Cortex of kidney (tissue), 1 donor: ENCODE results near the gene ATG101.

Experiments used
- DNase-seq: peaks from one replicate; lab custom pipeline; 2025; lab: John Stamatoyannopoulos, UW

The ATG101 gene

DNA sequence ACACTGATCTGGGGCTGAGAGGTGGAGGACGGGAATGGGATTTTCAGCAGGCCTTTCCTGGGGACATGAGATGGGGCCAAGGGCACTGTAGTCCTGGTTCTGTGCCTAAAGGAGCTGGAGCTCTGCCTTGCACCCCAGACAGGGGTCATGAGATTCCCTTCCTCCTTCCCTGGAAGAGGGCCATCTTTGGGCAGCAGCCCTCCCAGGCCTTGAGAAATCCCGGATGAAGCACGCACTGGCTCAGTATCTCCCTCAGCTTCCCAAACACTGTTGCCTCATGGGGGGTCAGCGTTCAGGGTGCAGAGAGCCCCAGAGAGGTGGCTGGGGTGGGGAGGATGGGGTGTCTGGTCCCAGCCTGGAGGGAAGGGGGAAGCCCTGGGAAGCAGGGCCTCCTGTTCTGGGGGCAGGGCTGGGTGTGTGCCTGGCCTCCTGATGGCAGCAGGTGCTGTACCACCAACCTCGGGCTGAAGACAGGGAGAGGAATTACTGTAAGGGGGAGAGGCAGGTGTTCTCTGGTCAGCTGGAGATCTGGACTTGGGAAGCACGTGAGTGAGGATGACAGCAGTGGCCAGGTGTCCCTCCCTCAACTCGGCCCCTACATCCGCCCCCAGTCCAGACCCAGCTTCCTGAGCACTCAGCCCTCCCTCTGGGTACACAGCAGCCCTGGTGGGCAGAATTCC, 26.9 kb upstream of the ATG101 start:
- no peak for DNase-seq

GRCh38 chr12:52043386-52044212, 26.2 kb upstream of the ATG101 start:
- no peak for DNase-seq

GRCh38 chr12:52044292-52044983, 25.3 kb upstream of the ATG101 start:
- no peak for DNase-seq

GRCh38 chr12:52045794-52046199, 24.0 kb upstream of the ATG101 start:
- no peak for DNase-seq

- no peak for DNase-seq
Observed at GRCh38 chr12:52046859-52047258, 22.9 kb upstream of the ATG101 start.

DNA sequence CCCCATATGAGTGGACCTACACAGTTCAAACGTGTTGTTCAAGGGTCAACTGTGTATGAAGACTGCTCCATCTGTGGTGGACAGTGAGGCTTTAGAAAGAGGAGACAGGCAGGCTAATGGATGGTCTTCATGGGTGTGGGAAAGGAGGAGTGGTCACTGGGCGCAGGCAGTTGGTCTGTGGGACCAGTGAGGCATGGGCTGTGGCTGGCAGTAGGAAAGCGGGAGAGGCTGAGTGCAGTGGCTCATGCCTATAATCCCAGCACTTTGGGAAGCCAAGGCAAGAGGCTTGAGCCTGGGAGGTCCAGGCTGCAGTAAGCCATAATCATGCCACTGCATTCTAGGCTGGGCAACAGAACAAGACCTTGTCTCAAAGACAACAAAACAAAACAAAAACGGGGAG, 20.5 kb upstream of the ATG101 start:
- no peak for DNase-seq

GRCh38 chr12:52049688-52050087, 20.1 kb upstream of the ATG101 start:
- no peak for DNase-seq

DNA sequence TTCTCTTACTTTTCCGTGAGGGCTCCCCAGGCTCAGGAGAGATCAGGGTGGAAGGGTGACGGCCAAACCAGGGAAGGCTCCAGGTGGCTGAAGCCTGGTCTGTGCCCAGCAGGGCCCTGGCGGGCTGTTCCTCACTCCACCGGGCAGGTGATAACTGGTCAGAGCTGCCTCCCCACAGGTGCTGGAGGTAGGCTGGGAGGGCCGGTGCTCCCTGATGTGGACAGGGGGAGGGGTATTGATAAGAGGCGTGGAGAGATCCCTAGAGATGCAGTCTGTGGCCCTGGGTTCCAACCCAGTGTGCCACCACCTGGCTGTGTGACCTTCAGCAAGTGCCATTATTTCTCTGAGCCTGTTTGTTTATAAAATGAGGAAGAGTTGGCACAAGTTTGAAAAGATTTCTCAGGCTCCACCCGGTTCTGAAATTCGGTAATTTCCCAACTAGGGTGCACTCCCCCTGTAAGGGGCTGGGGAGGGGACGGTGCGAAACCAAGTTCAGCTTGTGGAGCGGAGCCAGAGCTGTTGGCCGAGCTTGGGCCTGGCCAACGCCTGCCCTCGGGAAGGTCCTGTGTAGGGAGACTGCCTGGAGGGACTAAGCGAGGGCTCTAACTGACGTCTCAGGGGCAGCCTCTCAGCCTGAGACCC, 19.5 kb upstream of the ATG101 start:
- DNase-seq: no peak

GRCh38 chr12:52050758-52051541, 18.8 kb upstream of the ATG101 start, which contains the start of gene NR4A1:
NR4A1 (plus strand) TSS chr12:52051442; CDS start chr12:52054329, 2,887 bp downstream.
- DNase-seq: peak; percentile 48

GRCh38 chr12:52052468-52053186, 17.2 kb upstream of the ATG101 start:
- no peak for DNase-seq

DNA sequence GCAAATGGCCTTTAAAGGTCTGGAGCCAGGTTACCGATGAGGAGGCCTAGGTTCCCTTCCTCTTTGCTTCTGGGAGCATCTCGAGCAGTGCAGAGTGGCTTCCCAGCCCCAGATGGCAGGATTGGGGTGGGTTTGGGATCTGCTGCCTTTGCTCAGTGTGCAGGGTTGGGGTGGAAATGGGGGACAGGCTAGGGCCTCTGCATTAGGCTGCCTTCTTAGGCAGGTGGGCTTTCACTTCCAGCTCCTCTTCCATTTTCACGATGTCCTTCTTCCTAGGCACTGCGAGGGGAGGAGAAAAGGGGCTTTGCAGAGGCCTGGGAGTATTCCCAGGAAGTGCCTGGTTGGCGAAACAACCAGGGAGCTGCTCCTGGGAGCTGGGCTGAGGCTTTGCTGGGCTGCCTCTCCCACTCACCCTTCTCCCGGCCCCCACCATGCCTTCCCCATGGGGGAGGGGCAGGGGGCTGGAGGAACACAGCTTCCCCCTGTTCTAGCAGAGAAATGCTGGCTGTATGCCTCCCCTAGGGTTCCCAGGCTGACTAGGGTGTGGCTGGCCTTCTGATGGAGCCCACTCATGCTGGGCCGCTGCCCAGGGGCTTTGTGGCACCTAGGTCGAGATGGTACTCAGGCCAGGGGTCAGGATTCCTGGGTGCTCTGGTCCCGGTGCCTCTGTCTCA, 16.1 kb upstream of the ATG101 start:
- no peak for DNase-seq

DNA sequence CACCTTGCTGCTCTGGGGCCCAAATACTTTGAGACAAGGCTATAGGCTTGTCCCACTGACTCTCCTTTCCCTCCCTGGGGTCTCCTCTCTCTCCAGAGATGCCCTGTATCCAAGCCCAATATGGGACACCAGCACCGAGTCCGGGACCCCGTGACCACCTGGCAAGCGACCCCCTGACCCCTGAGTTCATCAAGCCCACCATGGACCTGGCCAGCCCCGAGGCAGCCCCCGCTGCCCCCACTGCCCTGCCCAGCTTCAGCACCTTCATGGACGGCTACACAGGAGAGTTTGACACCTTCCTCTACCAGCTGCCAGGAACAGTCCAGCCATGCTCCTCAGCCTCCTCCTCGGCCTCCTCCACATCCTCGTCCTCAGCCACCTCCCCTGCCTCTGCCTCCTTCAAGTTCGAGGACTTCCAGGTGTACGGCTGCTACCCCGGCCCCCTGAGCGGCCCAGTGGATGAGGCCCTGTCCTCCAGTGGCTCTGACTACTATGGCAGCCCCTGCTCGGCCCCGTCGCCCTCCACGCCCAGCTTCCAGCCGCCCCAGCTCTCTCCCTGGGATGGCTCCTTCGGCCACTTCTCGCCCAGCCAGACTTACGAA, 15.4 kb upstream of the ATG101 start:
- DNase-seq: no peak

GRCh38 chr12:52054833-52055730, 14.7 kb upstream of the ATG101 start:
- no peak for DNase-seq

- DNase-seq: no peak
Observed at GRCh38 chr12:52055731-52056711, 13.8 kb upstream of the ATG101 start.

GRCh38 chr12:52056801-52057637, 12.8 kb upstream of the ATG101 start:
- DNase-seq: no peak
